ENCODE measurements around the gene PICALM.

- TF ChIP-seq JUN (IDR thresholded peaks at IDR 0.05; ENCODE audit: low read depth, low read length): no peak
- TF ChIP-seq EZH2 (IDR thresholded peaks at IDR 0.05; ENCODE audit: low read depth, low read length, severe bottlenecking): no peak
- no peak for TF ChIP-seq CTCF (IDR thresholded peaks at IDR 0.05; ENCODE audit: control extremely low read depth in 1 of 3, insufficient read depth in 1 of 3, low read depth in 1 of 3, low read length in 3 of 3)
- TF ChIP-seq JUND (IDR thresholded peaks at IDR 0.05; ENCODE audit: low read length): no peak
- TF ChIP-seq HDAC2 (IDR thresholded peaks at IDR 0.05; ENCODE audit: borderline replicate concordance in 1 of 2, low read depth in 2 of 2, low read length in 2 of 2): no peak
- no peak for TF ChIP-seq GABPA (IDR thresholded peaks at IDR 0.05; ENCODE audit: borderline replicate concordance, insufficient read depth, low read length)
- TF ChIP-seq YY1 (IDR thresholded peaks at IDR 0.05; ENCODE audit: low read depth, low read length): no peak
- TF ChIP-seq CEBPB (IDR thresholded peaks at IDR 0.05; ENCODE audit: low read depth, low read length): no peak
- no peak for TF ChIP-seq BACH1 (IDR thresholded peaks at IDR 0.05; ENCODE audit: low read length)
- no peak for TF ChIP-seq RFX5 (IDR thresholded peaks at IDR 0.05; ENCODE audit: borderline replicate concordance, low read depth, low read length)
- TF ChIP-seq, protein P1, sequence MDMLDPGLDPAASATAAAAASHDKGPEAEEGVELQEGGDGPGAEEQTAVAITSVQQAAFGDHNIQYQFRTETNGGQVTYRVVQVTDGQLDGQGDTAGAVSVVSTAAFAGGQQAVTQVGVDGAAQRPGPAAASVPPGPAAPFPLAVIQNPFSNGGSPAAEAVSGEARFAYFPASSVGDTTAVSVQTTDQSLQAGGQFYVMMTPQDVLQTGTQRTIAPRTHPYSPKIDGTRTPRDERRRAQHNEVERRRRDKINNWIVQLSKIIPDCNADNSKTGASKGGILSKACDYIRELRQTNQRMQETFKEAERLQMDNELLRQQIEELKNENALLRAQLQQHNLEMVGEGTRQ (IDR thresholded peaks at IDR 0.05; ENCODE audit: low read length): no peak
- no peak for TF ChIP-seq PHF8 (conservative IDR thresholded peaks at IDR 0.05; ENCODE audit: low read depth, low read length)
Observed at GRCh38 chr11:86106916-86107315, 38.0 kb upstream of the PICALM start.

All from H1 (cell line).